HUES6 (cell line): Measurements from ENCODE around the gene FOXL1.

ENCODE experiments used
- H3K27ac ChIP-seq: 2 replicates; pipeline ENCODE4 v1.7.0; 2013; ENCODE audit warnings: low read depth, mild to moderate bottlenecking, low read length, inconsistent platforms
- H3K27me3 ChIP-seq: 2 replicates; pipeline ENCODE4 v1.6.1; 2013; ENCODE audit warnings: low read length; ENCODE audit not compliant: control insufficient read depth, insufficient read depth
- H3K36me3 ChIP-seq: 2 replicates; pipeline ENCODE4 v1.6.1; 2013; ENCODE audit warnings: low read length; ENCODE audit not compliant: control insufficient read depth, insufficient read depth
- H3K4me1 ChIP-seq: 2 replicates; pipeline ENCODE4 v1.6.1; 2013; ENCODE audit warnings: low read length; ENCODE audit not compliant: control insufficient read depth, insufficient read depth
- H3K4me3 ChIP-seq: 2 replicates; pipeline ENCODE4 v1.5.1; 2013; ENCODE audit warnings: low read depth, low read length
- H3K9ac ChIP-seq: one replicate; pipeline ENCODE4 v1.6.1; 2013; ENCODE audit warnings: mild to moderate bottlenecking, low read length
- H3K9me3 ChIP-seq: 2 replicates; pipeline ENCODE4 v1.6.1; 2013; ENCODE audit warnings: low read depth, low read length; ENCODE audit not compliant: control insufficient read depth, insufficient read depth

Gene FOXL1

GRCh38 chr16:86611941-86612340 lies 33.6 kb downstream of the FOXL1 start:
- peaks cover 8% of the 10 kb centered on the region for H3K4me1 ChIP-seq
- H3K36me3 ChIP-seq: no peaks in the 10 kb centered on the region
- H3K27me3 ChIP-seq: no peaks in the 10 kb centered on the region
- H3K9ac ChIP-seq: no peak overlapping the region
- no peaks in the 10 kb centered on the region for H3K9me3 ChIP-seq
- no peak overlapping the region for H3K4me3 ChIP-seq
- no peak overlapping the region for H3K27ac ChIP-seq

DNA sequence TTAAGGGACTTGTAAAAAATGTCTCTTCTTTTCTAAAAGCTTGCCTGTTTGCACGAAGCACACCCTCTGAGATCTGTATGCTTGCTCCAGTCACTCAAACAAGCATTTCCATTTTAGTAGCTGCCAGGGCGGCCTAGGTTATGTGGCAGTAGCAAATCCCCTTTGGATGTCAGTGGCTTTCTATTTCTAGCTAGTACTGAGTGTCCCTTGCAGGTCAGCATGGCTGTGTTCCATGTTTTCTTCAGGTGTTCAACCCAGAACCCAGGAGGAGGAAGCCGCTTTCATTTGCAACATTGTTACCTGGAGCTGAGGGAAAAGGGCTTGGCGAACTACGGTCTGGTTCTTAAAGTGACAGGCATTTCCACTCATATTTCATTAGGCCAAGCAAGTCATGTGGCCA lies 36.4 kb downstream of the FOXL1 start:
- Histone ChIP-seq H3K4me3 (no peak overlapping the region), H3K27me3 (no peaks in the 10 kb centered on the region), H3K9me3 (no peaks in the 10 kb centered on the region), H3K4me1 (peaks cover 8% of the 10 kb centered on the region), H3K27ac (no peak overlapping the region), H3K36me3 (no peaks in the 10 kb centered on the region), H3K9ac (no peak overlapping the region)

GRCh38 chr16:86616906-86617305 lies 38.6 kb downstream of the FOXL1 start:
- H3K9ac ChIP-seq: no peak overlapping the region
- no peak overlapping the region for H3K27ac ChIP-seq
- H3K9me3 ChIP-seq: 0 out of 2 replicates have a peak, but pooled peaks cover 3% of the 10 kb centered on the region
- no peak overlapping the region for H3K4me3 ChIP-seq
- H3K27me3 ChIP-seq: no peaks in the 10 kb centered on the region
- H3K4me1 ChIP-seq: peaks cover 8% of the 10 kb centered on the region
- no peaks in the 10 kb centered on the region for H3K36me3 ChIP-seq

- H3K27me3 ChIP-seq: no peaks in the 10 kb centered on the region
- H3K4me1 ChIP-seq: peaks cover 8% of the 10 kb centered on the region
- no peaks in the 10 kb centered on the region for H3K36me3 ChIP-seq
- H3K27ac ChIP-seq: no peak overlapping the region
- H3K4me3 ChIP-seq: no peak overlapping the region
- no peak overlapping the region for H3K9ac ChIP-seq
- 0 out of 2 replicates have a peak, but pooled peaks cover 3% of the 10 kb centered on the region for H3K9me3 ChIP-seq
Measured at GRCh38 chr16:86618431-86619238, 40.3 kb downstream of the FOXL1 start.

DNA sequence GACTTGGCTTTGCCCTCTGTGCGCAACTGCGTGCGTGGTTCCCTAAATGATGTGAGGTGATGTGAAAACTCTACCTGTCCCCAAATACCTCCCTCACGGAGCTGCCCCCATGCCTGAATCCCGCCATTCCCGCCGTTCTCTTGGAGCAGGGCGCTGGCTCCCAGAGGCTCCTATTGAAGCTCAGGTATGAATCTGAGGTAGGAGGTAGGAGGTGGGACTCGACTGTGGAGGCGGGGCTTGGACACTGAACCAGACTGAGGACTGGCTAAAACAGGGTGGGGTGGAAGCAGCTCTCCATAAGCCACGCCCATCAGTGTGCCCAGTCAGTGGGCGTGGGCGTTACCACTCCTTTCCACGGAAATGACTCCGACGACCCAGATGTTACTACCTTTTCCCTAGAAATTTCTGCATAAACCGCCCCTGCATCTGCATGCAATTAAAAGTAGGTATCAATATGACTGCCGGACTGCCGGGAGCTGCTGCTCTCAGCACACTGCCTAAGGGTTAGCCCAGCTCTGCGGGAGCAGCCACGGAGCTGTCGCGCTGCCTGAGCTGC lies 41.0 kb downstream of the FOXL1 start:
- Histone ChIP-seq H3K4me1 (peaks cover 8% of the 10 kb centered on the region), H3K9me3 (0 out of 2 replicates have a peak, but pooled peaks cover 3% of the 10 kb centered on the region), H3K27ac (no peak overlapping the region), H3K36me3 (no peaks in the 10 kb centered on the region), H3K9ac (no peak overlapping the region), H3K4me3 (no peak overlapping the region), H3K27me3 (no peaks in the 10 kb centered on the region)

DNA sequence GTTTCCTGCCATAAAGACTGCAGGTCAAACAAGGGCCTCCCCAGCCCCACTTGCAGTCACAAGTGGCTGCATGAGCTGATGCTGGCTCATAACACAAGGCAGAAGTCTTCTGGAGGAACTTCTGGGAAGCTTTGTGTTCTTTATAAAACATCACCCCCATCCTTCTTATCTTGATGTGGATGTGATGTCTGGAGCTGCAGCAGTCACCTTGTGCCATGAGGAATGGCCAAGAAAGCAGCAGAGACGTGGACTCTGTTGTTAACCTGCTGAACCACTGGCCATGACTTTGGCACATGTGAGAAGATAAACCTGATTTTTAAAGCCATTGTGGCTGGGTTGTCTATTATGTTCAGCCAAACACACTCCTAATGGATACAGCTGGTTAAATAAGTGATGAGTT lies 41.8 kb downstream of the FOXL1 start:
- H3K27ac ChIP-seq: no peak overlapping the region
- H3K4me3 ChIP-seq: no peak overlapping the region
- H3K4me1 ChIP-seq: no peaks in the 10 kb centered on the region
- H3K9ac ChIP-seq: no peak overlapping the region
- H3K9me3 ChIP-seq: 0 out of 2 replicates have a peak, but pooled peaks cover 3% of the 10 kb centered on the region
- no peaks in the 10 kb centered on the region for H3K27me3 ChIP-seq
- no peaks in the 10 kb centered on the region for H3K36me3 ChIP-seq

GRCh38 chr16:86621966-86622365 lies 43.6 kb downstream of the FOXL1 start:
- no peaks in the 10 kb centered on the region for H3K4me1 ChIP-seq
- H3K36me3 ChIP-seq: no peaks in the 10 kb centered on the region
- 0 out of 2 replicates have a peak, but pooled peaks cover 3% of the 10 kb centered on the region for H3K9me3 ChIP-seq
- H3K4me3 ChIP-seq: no peak overlapping the region
- H3K27me3 ChIP-seq: no peaks in the 10 kb centered on the region
- no peak overlapping the region for H3K9ac ChIP-seq
- no peak overlapping the region for H3K27ac ChIP-seq

DNA sequence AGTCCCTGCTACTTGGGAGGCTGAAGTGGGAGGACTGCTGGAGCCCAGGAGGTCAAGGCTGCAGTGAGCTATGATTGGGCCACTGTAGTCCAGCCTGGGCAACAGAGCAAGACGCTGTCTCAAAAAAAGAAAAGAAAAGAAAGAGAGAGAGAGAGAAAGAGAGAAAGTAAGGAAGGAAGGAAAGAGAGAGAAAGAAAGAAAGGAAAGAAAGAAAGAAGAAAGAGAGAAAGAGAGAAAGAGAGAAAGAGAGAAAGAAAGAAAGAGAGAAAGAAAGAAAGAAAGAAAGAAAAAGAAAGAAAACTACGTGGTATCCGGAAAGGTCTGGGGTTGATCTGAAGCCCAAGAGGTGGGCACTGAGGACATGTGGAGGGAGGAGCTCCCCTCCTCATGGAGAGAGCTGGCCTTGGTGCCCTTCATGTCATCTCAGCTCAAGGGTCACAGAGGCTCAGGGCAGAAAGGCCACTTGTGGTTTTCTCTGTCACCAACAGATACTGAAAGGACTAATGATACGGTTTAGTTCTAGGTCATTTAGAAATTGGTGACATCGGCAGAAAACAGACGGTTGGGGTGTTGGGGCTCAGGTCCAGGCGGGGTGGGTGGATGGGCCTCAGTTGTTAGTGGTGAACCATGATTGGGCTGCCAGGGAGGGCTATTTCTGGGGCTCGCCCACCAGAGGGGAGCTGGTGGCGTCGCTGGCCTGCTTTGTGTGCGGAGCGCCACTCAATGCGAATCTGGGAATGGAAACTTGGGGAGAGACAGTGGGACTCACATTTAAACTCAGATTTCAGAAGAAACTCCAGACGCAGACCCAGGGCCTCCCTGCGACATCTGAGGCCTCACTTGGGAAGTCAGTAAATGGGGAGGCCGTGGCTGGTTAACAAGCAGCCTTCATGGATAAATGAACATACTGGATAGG lies 44.6 kb downstream of the FOXL1 start:
- no peak overlapping the region for H3K27ac ChIP-seq
- 0 out of 2 replicates have a peak, but pooled peaks cover 3% of the 10 kb centered on the region for H3K9me3 ChIP-seq
- H3K4me1 ChIP-seq: no peaks in the 10 kb centered on the region
- no peak overlapping the region for H3K4me3 ChIP-seq
- no peak overlapping the region for H3K9ac ChIP-seq
- H3K36me3 ChIP-seq: no peaks in the 10 kb centered on the region
- no peaks in the 10 kb centered on the region for H3K27me3 ChIP-seq

- Histone ChIP-seq H3K27me3 (no peaks in the 10 kb centered on the region), H3K4me3 (no peak overlapping the region), H3K9me3 (0 out of 2 replicates have a peak, but pooled peaks cover 3% of the 10 kb centered on the region), H3K36me3 (no peaks in the 10 kb centered on the region), H3K9ac (no peak overlapping the region), H3K27ac (no peak overlapping the region), H3K4me1 (no peaks in the 10 kb centered on the region)
Measured at GRCh38 chr16:86625029-86625428, 46.7 kb downstream of the FOXL1 start.

- Histone ChIP-seq H3K27me3 (no peaks in the 10 kb centered on the region), H3K9me3 (no peaks in the 10 kb centered on the region)
Measured at GRCh38 chr16:86625821-86626220, 47.5 kb downstream of the FOXL1 start.

More at GRCh38 chr16:86625821-86626220, 47.5 kb downstream of the FOXL1 start:
- H3K27ac ChIP-seq: no peak overlapping the region
- no peaks in the 10 kb centered on the region for H3K4me1 ChIP-seq
- no peak overlapping the region for H3K4me3 ChIP-seq
- no peak overlapping the region for H3K9ac ChIP-seq
- no peaks in the 10 kb centered on the region for H3K36me3 ChIP-seq
